Peyer's patch (tissue), 4 donors: Measurements from ENCODE around the gene P2RY14. TPM values are rescaled to one million over a fixed set of nuclear protein-coding genes. Genes with fewer than 3 reads are reported as not detected.

Experiments
- DNase-seq, 3 donors: peaks; one replicate each; pipeline ENCODE4 v3.0.0-alpha.2; 2017 to 2019
- H3K27ac ChIP-seq, 4 donors: fragments of 200-600 bp; sonication (generic); one replicate each; pipeline ENCODE4 v1.5.1; 2016 to 2019
- H3K27me3 ChIP-seq, 2 donors: fragments of 200-600 bp; sonication (generic); one replicate each; pipeline ENCODE4 v1.5.1; 2019
- H3K36me3 ChIP-seq, 3 donors: fragments of 200-600 bp; sonication (generic); one replicate each; pipeline ENCODE4 v1.5.1; 2016 to 2019
- H3K4me1 ChIP-seq, 4 donors: fragments of 200-600 bp; sonication (generic); one replicate each; pipeline ENCODE4 v1.5.1; 2016 to 2019
- H3K4me3 ChIP-seq, 4 donors: fragments of 200-600 bp; sonication (generic); 1 replicate in 3 of 4; 2 replicates in 1 of 4; pipeline ENCODE4 v1.5.1; 2016 to 2019; ENCODE audit warnings: mild to moderate bottlenecking in 1 of 4
- H3K9me3 ChIP-seq, 4 donors: fragments of 200-600 bp; sonication (generic); one replicate each; pipeline ENCODE4 v1.5.1; 2016 to 2019; ENCODE audit warnings: mild to moderate bottlenecking in 1 of 4
- CTCF ChIP-seq, 6 experiments: fragments of 450-650 bp in 4 of 6; fragments of 200-600 bp in 2 of 6; sonication (generic) in 1 of 6; IDR thresholded peaks; one replicate each; pipeline ENCODE4 v1.5.1; 2017 to 2019; ENCODE audit warnings: antibody characterized with exemption in 6 of 6, mild to moderate bottlenecking in 3 of 6, moderate library complexity in 1 of 6
- POLR2A ChIP-seq, 2 donors: fragments of 450-650 bp; IDR thresholded peaks; one replicate each; pipeline ENCODE4 v1.5.1; 2017; ENCODE audit warnings: antibody characterized with exemption in 2 of 2, mild to moderate bottlenecking in 2 of 2, moderate library complexity in 2 of 2
- total RNA-seq, 4 donors: library from RNA; depleted of rRNA; stranded (reverse); fragments of >200 nt; gene quantifications; one replicate each; pipeline ENCODE4 v1.1.0, GENCODE V29; 2016

P2RY14 gene
- 1 to 10 TPM; 1.2 to 3.6 (median 2.0) TPM for total RNA-seq

GRCh38 chr3:151278230-151278629 lies at the start of gene P2RY14:
Gene P2RY14 (minus strand): TSS chr3:151278542. CDS start chr3:151214316, 64,226 bp downstream.
- H3K27me3 ChIP-seq = no peaks in the 10 kb centered on the region
- H3K27ac ChIP-seq = peak within 1 kb of the TSS in 3 of 4 donors; percentile 38 to 63 (median 52)
- TF ChIP-seq CTCF (IDR thresholded peaks at IDR 0.05) (no peak), POLR2A (IDR thresholded peaks at IDR 0.05) (no peak)
- peaks cover 0 to 8% (median 3%) of the 10 kb centered on the region in 4 donors for H3K4me1 ChIP-seq
- H3K4me3 ChIP-seq = peak within 1 kb of the TSS in 2 of 4 donors; percentile 1 to 26
- no peaks in the 10 kb centered on the region for H3K9me3 ChIP-seq
- DNase-seq = no peak
- no peaks in the 10 kb centered on the region for H3K36me3 ChIP-seq

GRCh38 chr3:151327571-151328198 lies 49.3 kb upstream of the P2RY14 start:
- H3K27ac ChIP-seq = no peak overlapping the region
- no peaks in the 10 kb centered on the region for H3K27me3 ChIP-seq
- no peaks in the 10 kb centered on the region for H3K36me3 ChIP-seq
- H3K4me3 ChIP-seq = peak overlapping the region in 1 of 4 donors; percentile 5
- no peaks in the 10 kb centered on the region for H3K4me1 ChIP-seq
- no peaks in the 10 kb centered on the region for H3K9me3 ChIP-seq
- no peak for DNase-seq
- peak; percentile 7 to 69 (median 30) for TF ChIP-seq CTCF (IDR thresholded peaks at IDR 0.05)
- no peak for TF ChIP-seq POLR2A (IDR thresholded peaks at IDR 0.05)

- Histone ChIP-seq H3K36me3 (no peaks in the 10 kb centered on the region), H3K27me3 (no peaks in the 10 kb centered on the region), H3K4me1 (no peaks in the 10 kb centered on the region), H3K27ac (no peak overlapping the region), H3K4me3 (no peak overlapping the region), H3K9me3 (no peaks in the 10 kb centered on the region)
- TF ChIP-seq CTCF (IDR thresholded peaks at IDR 0.05) = no peak
- no peak for TF ChIP-seq POLR2A (IDR thresholded peaks at IDR 0.05)
- no peak for DNase-seq
Measured at GRCh38 chr3:151322511-151322910, 44.2 kb upstream of the P2RY14 start.

- TF ChIP-seq POLR2A (IDR thresholded peaks at IDR 0.05) (no peak), CTCF (IDR thresholded peaks at IDR 0.05) (no peak)
- Histone ChIP-seq H3K27me3 (no peaks in the 10 kb centered on the region), H3K27ac (no peak overlapping the region), H3K4me1 (no peaks in the 10 kb centered on the region), H3K9me3 (no peaks in the 10 kb centered on the region), H3K36me3 (no peaks in the 10 kb centered on the region), H3K4me3 (no peak overlapping the region)
- no peak for DNase-seq
Measured at GRCh38 chr3:151321526-151321925, 43.2 kb upstream of the P2RY14 start.

GRCh38 chr3:151320131-151320530 lies 41.8 kb upstream of the P2RY14 start:
- H3K36me3 ChIP-seq = no peaks in the 10 kb centered on the region
- TF ChIP-seq POLR2A (IDR thresholded peaks at IDR 0.05) (no peak), CTCF (IDR thresholded peaks at IDR 0.05) (no peak)
- H3K4me3 ChIP-seq = no peak overlapping the region
- no peak for DNase-seq
- H3K27ac ChIP-seq = no peak overlapping the region
- no peaks in the 10 kb centered on the region for H3K27me3 ChIP-seq
- no peaks in the 10 kb centered on the region for H3K4me1 ChIP-seq
- H3K9me3 ChIP-seq = no peaks in the 10 kb centered on the region
